Endothelial cell (in vitro differentiated cells): Measurements from ENCODE around the gene RNF40. TPM values are rescaled to one million over a fixed set of nuclear protein-coding genes. Genes with fewer than 3 reads are reported as not detected.

Experiments
- DNase-seq: peaks from one replicate; pipeline ENCODE4 v3.0.0; 2021; ENCODE audit warnings: low spot score
- H3K27ac Mint-ChIP-seq: one replicate; pipeline ENCODE4 v1.8.0; 2021; ENCODE audit warnings: mixed read lengths, inconsistent platforms; ENCODE audit not compliant: unreplicated experiment
- H3K27me3 Mint-ChIP-seq: one replicate; pipeline ENCODE4 v1.8.0; 2021; ENCODE audit warnings: mild to moderate bottlenecking, moderate library complexity, mixed read lengths, inconsistent platforms; ENCODE audit not compliant: unreplicated experiment
- H3K36me3 Mint-ChIP-seq: one replicate; pipeline ENCODE4 v1.8.0; 2021; ENCODE audit warnings: mild to moderate bottlenecking, low read depth, mixed read lengths, inconsistent platforms; ENCODE audit not compliant: unreplicated experiment
- H3K4me1 Mint-ChIP-seq: one replicate; pipeline ENCODE4 v1.8.0; 2021; ENCODE audit warnings: mild to moderate bottlenecking, mixed read lengths, inconsistent platforms; ENCODE audit not compliant: unreplicated experiment
- H3K4me3 Mint-ChIP-seq: one replicate; pipeline ENCODE4 v1.8.0; 2021; ENCODE audit warnings: mild to moderate bottlenecking, mixed read lengths, inconsistent platforms; ENCODE audit not compliant: unreplicated experiment
- H3K9me3 Mint-ChIP-seq: one replicate; pipeline ENCODE4 v1.8.0; 2021; ENCODE audit warnings: mixed read lengths, inconsistent platforms; ENCODE audit not compliant: unreplicated experiment
- long read RNA-seq: library from polyadenylated mRNA; unstranded; transcript quantifications from one replicate; pipeline ENCODE4 v2.0.0, GENCODE V29; 2020; ENCODE audit not compliant: unreplicated experiment
- total RNA-seq: library from RNA; stranded (reverse); fragmentation: NEBNext Ultra II Directional; extraction: Animal tissue kit (Norgen Biotek cat#: 25700); gene quantifications from one replicate; pipeline ENCODE4 v1.2.1, GENCODE V29; 2021; ENCODE audit not compliant: unreplicated experiment
- TF ChIP-seq, protein P1 (sequence below): fragments of 200-600 bp; sonication (generic); IDR thresholded peaks from one replicate; pipeline ENCODE4 v1.5.0; 2021; ENCODE audit warnings: antibody characterized with exemption; ENCODE audit not compliant: unreplicated experiment

The RNF40 gene
- 108 TPM for total RNA-seq
- long read RNA-seq, full-length matches to known transcripts = 2 of 8 reads
- long read RNA-seq, partial matches to known transcripts = 3 of 8 reads
- long read RNA-seq, other reads (novel, unspliced or antisense) = 3 of 8 reads

DNA sequence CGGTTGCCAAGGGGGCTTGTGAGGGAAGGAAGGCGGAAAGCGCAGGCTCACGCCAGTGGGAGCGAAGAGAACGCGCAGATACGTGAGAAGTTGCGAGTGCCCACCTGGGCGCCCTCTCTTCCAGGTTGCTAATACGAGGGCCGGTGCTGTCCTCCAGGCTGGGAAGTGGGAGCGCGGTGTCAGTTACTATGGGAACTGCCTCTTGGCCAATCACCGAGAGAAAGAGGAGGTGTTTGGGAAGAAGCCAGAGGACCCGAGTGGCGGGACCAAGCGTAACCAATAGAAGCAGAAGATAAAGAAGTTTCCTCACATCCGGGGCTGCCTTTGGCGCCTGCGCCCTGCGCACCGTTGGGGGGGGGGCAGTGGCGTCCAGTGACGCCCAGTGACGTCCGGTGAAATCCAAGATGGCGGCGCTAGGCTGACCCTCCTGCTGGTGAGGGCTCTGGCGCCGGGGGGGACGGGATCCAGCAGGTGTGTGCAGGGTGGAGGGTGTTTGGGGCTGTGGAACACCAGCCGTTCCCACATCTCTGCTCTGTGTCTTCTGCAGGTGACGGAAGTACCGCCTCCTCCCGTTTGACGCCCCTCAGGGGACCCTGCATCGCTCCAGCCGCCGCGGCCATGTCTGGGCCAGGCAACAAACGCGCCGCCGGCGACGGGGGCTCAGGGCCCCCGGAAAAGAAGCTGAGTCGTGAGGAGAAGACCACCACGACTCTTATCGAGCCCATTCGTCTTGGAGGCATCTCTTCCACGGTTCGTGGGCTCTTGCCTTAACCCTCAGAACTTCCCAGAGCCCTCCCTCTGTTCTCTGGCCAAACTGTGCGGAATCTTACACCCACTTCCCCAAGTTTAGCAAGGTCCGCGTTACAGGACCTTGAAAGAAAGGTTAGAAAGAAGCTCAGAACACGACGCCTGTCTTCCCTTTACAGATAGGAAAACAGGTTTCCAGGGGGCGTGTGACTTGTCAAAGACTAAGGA, at the start of gene RNF40, which contains the start of gene CFAP119:
Gene RNF40, plus strand, starts transcription at position 395 of the 975 bp plus-strand sequence. Its CDS starts 224 bp downstream, at position 619.
Gene CFAP119, minus strand, starts transcription at position 135 of the 975 bp plus-strand sequence. CDS start 314 bp downstream, outside the sequence.
- Mint-ChIP-seq H3K27ac (peak within 1 kb of the TSS; percentile 93), H3K27me3 (peaks cover 20% of the 10 kb centered on the region), H3K36me3 (peaks cover 45% of the 10 kb centered on the region), H3K4me1 (peaks cover 21% of the 10 kb centered on the region), H3K9me3 (no peaks in the 10 kb centered on the region), H3K4me3 (peak within 1 kb of the TSS; percentile 95)
- peak; percentile 96 for DNase-seq
- TF ChIP-seq, protein P1, sequence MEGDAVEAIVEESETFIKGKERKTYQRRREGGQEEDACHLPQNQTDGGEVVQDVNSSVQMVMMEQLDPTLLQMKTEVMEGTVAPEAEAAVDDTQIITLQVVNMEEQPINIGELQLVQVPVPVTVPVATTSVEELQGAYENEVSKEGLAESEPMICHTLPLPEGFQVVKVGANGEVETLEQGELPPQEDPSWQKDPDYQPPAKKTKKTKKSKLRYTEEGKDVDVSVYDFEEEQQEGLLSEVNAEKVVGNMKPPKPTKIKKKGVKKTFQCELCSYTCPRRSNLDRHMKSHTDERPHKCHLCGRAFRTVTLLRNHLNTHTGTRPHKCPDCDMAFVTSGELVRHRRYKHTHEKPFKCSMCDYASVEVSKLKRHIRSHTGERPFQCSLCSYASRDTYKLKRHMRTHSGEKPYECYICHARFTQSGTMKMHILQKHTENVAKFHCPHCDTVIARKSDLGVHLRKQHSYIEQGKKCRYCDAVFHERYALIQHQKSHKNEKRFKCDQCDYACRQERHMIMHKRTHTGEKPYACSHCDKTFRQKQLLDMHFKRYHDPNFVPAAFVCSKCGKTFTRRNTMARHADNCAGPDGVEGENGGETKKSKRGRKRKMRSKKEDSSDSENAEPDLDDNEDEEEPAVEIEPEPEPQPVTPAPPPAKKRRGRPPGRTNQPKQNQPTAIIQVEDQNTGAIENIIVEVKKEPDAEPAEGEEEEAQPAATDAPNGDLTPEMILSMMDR = no peak

DNA sequence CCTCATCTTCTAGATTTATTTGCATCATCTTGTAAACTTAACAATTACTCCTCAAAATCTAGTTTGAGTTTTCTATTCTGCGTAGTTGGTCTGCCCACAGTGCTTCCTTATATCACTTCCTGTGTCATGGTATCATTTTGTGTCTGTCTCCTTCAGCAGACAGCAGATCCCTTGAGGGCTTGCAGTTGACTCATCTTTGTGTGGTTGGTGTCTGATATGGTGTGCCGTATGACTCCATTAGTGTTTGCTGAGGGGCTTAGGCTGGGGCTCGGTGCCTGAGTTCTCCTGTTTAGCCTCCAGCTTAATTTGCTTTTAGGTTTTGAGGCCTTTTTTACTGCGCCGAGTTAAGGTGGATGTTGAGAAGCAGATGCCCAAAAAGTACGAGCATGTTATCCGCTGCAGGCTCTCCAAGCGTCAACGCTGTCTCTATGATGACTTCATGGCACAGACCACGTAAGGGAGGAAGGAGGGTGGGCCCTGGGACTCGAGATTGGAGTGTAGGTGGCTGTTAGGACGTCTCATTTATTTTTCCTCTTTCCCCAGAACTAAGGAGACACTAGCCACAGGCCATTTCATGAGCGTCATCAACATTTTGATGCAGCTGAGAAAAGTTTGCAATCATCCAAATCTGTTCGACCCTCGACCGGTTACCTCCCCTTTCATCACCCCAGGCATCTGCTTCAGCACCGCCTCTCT, 46.2 kb upstream of the RNF40 start:
- Mint-ChIP-seq H3K27ac (no peak overlapping the region), H3K4me1 (peaks cover 3% of the 10 kb centered on the region), H3K36me3 (peaks cover 64% of the 10 kb centered on the region), H3K27me3 (peaks cover 8% of the 10 kb centered on the region), H3K9me3 (no peaks in the 10 kb centered on the region), H3K4me3 (peak overlapping the region; percentile 53)
- no peak for DNase-seq
- TF ChIP-seq, protein P1 = no peak

DNA sequence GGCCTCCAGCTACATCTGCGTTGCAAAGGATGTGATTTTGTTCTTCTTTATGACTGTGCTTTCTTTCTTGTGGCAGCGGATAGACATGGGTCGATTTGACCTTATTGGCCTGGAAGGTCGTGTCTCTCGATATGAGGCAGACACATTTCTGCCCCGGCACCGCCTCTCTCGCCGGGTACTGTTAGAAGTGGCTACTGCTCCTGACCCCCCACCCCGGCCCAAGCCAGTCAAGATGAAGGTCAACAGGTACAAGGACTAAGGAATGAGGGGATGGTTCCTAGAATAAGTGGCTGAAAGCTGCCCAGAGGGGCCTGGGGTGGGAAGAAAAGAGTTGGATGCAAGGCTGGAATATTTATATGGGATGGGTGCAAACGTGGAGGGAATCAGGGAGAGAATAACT, 42.0 kb upstream of the RNF40 start:
- Mint-ChIP-seq H3K4me3 (peak overlapping the region; percentile 22), H3K9me3 (no peaks in the 10 kb centered on the region), H3K27ac (peak overlapping the region; percentile 2), H3K4me1 (peaks cover 3% of the 10 kb centered on the region), H3K27me3 (peaks cover 6% of the 10 kb centered on the region), H3K36me3 (peaks cover 68% of the 10 kb centered on the region)
- TF ChIP-seq, protein P1 = no peak
- no peak for DNase-seq

DNA sequence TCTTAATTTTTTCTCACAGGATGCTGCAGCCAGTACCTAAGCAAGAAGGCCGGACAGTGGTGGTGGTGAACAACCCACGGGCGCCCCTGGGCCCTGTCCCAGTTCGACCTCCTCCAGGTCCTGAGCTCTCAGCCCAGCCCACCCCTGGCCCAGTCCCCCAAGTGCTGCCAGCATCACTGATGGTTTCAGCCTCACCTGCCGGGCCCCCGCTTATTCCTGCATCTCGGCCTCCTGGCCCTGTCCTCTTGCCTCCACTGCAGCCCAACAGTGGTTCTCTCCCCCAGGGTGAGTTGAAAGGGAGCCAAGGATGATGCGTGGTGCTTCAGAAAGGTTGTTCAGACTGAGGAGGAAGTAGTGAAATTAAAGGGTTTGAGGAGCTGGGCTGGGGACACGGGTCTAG, 41.4 kb upstream of the RNF40 start:
- TF ChIP-seq, protein P1 = no peak
- no peak for DNase-seq
- no peak overlapping the region for H3K27ac Mint-ChIP-seq
- H3K4me3 Mint-ChIP-seq = peak overlapping the region; percentile 22
- peaks cover 3% of the 10 kb centered on the region for H3K4me1 Mint-ChIP-seq
- peaks cover 68% of the 10 kb centered on the region for H3K36me3 Mint-ChIP-seq
- H3K9me3 Mint-ChIP-seq = no peaks in the 10 kb centered on the region
- H3K27me3 Mint-ChIP-seq = peaks cover 6% of the 10 kb centered on the region
